Raji (cell line): ENCODE results near the gene DYNLL2.

ENCODE experiments used
- POLR2A ChIP-seq: IDR thresholded peaks from 2 replicates; pipeline ENCODE4 v1.6.1; 2011; ENCODE audit warnings: low read depth, low read length, control low read depth; ENCODE audit not compliant: insufficient read depth

DYNLL2 gene

GRCh38 chr17:58091024-58091567 is 7.9 kb downstream of the DYNLL2 start:
- no peak for TF ChIP-seq POLR2A

DNA sequence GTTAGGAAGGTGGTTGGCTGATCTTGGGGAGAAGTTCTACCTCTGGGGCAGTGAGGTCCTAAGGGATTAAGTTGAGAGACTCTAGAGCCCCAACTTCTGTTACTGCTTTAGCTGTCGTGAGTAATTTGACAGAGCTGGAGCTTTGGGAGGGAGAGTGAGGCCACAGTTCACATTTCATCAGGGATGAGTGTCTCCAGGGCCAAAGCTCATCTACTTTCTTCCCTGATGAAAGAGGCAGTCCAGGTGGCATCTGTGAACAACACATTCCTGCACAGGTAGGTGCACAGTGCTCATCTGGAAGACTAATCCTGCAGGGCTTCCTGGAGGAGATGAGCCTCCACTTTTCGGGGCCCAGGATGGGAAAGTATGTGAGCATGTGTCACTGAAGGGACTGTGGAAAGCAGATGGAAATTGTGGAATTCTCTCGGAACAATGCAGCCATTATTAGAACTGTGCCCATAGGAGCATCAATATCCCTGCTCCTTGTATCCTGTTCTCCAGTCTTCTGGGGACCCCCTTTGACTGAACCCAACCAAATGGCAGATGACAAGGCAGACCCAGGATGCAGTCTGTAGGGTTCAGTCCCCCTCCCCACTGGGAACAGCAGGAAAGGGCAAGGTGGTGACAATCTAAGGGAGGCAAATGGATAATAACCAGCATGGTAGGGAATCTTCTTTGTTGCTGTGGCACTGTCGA is 9.0 kb downstream of the DYNLL2 start:
- TF ChIP-seq POLR2A = no peak

DNA sequence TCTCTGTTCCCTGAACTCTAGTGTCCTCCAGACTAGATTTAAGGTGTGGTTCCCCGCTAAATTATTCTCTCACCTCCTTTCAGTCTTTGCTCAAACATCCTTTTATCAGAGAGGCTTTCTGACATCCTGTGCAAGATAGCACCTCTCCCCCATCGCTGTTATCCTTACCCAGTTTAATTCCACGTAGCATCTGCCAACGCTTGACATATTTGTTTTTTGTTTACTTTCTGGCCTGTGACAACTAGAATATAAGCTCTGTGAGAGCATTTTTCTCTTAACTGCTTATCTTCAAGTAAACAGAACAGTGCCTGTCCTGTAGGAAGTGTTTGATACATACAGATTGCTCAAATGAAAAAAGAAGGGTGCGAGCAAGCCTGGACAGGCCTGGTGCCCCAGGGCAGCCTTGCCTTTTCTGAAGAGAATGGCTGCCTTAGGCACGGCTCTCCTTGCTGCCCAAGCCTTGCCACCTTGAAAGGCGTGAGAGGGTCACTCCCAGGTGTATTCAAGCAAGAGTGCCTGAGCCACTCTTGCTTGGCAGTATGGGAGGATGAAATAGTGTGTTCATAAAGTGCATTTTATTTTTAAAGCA is 9.7 kb downstream of the DYNLL2 start:
- TF ChIP-seq POLR2A = no peak

DNA sequence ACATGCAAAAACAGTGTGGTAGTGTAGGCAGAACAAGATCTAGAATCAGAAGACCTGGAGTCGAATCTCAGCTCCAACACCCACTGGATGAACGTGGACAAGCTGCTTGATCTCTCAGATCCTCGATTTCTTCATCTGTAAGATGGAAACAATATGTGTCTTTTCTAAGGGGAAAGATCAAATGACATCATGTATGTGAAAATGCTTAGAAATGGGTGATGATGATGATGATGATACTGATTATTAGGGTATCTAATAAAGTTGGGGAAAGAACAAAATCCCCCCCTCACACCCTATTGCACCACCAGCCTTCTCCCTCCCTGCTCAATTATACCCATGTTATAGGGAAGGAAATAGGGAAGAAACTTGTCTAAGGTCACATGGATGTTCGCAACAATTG is 10.9 kb downstream of the DYNLL2 start:
- no peak for TF ChIP-seq POLR2A

- TF ChIP-seq POLR2A = no peak
Measured at GRCh38 chr17:58096892-58097291, 13.7 kb downstream of the DYNLL2 start.

- no peak for TF ChIP-seq POLR2A
Measured at GRCh38 chr17:58097384-58098088, 14.3 kb downstream of the DYNLL2 start.

GRCh38 chr17:58100506-58100905 is 17.3 kb downstream of the DYNLL2 start:
- TF ChIP-seq POLR2A = no peak

- no peak for TF ChIP-seq POLR2A
Measured at GRCh38 chr17:58105093-58105492, 21.9 kb downstream of the DYNLL2 start.

GRCh38 chr17:58107306-58107705 is 24.1 kb downstream of the DYNLL2 start:
- TF ChIP-seq POLR2A = no peak

DNA sequence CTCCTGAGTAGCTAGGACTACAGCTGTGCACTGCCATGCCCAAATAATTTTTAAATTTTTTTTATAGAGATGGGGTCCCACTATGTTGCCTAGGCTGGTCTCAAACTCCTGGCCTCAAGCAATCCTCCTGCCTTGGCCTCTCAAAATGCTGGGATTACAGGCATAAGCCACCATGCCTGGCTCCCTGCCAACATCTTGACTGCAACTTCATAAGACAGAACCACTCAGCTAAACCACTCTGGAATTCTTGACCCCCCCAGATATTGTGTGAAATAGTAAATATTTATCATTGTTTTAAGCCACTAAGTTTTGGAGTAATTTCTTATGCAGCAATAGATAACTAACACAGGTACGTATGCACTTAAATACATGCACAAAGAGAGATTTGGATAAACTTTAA is 26.0 kb downstream of the DYNLL2 start:
- no peak for TF ChIP-seq POLR2A

- TF ChIP-seq POLR2A = no peak
Measured at GRCh38 chr17:58110012-58110411, 26.8 kb downstream of the DYNLL2 start.

GRCh38 chr17:58111676-58112075 is 28.5 kb downstream of the DYNLL2 start:
- no peak for TF ChIP-seq POLR2A

DNA sequence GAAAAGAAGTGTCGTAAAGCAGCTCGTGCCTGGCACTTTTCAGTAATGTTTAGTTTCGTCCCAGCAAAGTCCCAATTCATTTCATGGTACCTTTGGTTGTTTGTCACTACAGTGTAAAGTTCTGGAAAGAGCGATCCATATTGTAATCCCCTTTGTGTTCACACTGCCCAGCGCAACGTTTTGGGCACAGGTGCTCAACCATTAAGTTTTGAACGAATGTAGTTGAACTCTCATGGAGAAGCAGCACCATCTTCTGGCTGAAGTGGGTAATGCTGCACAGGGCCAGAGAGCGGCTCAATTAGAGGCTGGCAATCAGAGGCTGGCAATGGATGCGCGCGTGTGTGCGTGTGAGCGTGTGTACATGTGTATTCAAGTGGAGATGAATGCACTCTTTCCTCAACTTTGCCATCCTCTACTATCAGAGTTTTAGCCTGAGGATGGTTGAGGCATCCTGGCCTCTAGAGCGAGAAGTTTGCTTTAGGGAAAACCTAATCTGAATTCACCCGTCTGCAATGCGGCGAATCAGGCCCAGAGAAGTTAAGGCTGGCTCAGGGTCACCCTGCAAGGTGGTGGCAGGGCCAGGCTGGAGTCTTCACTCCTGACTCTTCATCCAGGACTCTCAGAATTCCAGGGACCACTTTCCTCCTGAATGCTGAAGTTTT is 29.9 kb downstream of the DYNLL2 start:
- TF ChIP-seq POLR2A = no peak

DNA sequence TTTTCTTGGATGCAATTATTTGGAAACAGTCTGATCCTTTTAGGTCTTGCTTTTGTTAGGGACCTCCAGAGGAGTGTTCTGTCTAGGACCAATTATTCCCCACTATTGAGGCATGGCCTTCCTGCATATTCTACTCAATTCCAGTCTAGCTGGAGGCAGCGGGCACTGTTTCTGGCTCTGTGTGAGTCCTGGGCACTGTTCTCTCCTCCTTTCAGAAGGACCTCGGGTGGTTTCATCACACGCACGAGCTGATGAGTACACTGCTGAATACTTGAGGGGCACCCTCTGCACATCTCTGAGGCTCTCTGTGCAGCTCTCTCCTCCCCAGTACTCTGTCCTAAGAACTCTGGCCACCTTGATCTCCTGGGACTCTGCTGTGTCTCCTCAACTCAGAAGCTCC is 30.7 kb downstream of the DYNLL2 start:
- TF ChIP-seq POLR2A = no peak

DNA sequence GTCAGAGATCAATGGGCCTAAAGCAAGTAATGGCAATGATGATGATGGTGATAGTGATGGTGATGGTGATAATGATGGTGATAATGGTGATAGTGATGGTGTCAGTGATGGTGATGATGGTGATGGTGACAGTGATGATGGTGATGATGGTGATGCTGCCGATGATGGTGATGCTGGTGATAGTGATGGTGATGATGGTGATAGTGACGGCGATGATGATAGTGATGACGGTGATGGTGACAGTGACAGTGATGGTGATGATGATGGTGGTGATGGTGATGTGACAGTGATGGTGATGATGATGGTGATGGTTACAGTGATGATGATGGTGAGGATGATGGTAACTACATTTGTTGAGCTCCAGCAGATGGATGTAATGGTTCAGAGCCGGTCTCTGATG is 34.2 kb downstream of the DYNLL2 start:
- no peak for TF ChIP-seq POLR2A
